Fibroblast of pulmonary artery (primary cell): Measurements from ENCODE around the gene LIFR.

Experiments used
- DNase-seq: peaks from one replicate; pipeline ENCODE4 v3.0.0-alpha.2; 2010; ENCODE audit warnings: low read depth
- H3K4me3 ChIP-seq: replicated peaks from 2 replicates; pipeline ENCODE4 v1.5.1; 2011; ENCODE audit warnings: low read depth, mild to moderate bottlenecking, control low read depth, low read length, moderate library complexity
- CTCF ChIP-seq: IDR thresholded peaks from 2 replicates; pipeline ENCODE4 v1.5.1; 2011; ENCODE audit warnings: mild to moderate bottlenecking, control low read depth, low read length, inconsistent platforms; ENCODE audit errors: missing control alignments

LIFR gene

GRCh38 chr5:38467353-38468040, 88.9 kb downstream of the LIFR start:
- TF ChIP-seq CTCF = no peak
- DNase-seq = peak; percentile 88
- H3K4me3 ChIP-seq = no peak overlapping the region

- peak; percentile 89 for DNase-seq
- TF ChIP-seq CTCF = no peak
- H3K4me3 ChIP-seq = no peak overlapping the region
Measured at GRCh38 chr5:38466424-38467189, 89.8 kb downstream of the LIFR start.

- DNase-seq = no peak
- no peak overlapping the region for H3K4me3 ChIP-seq
- TF ChIP-seq CTCF = no peak
Measured at GRCh38 chr5:38465702-38466423, 90.6 kb downstream of the LIFR start.

- no peak overlapping the region for H3K4me3 ChIP-seq
- no peak for DNase-seq
- no peak for TF ChIP-seq CTCF
Measured at GRCh38 chr5:38465061-38465460, 91.4 kb downstream of the LIFR start.

GRCh38 chr5:38463634-38464521, 92.6 kb downstream of the LIFR start:
- DNase-seq = peak; percentile 84
- TF ChIP-seq CTCF = no peak

GRCh38 chr5:38462976-38463633, 93.3 kb downstream of the LIFR start:
- peak; percentile 42 for DNase-seq
- no peak overlapping the region for H3K4me3 ChIP-seq
- TF ChIP-seq CTCF = no peak

More at GRCh38 chr5:38463634-38464521, 92.6 kb downstream of the LIFR start:
- no peak overlapping the region for H3K4me3 ChIP-seq
